CD4-positive, alpha-beta T cell treated with Interleukin-10 for 1 hour (primary cell): Measurements from ENCODE around the gene PRSS38.

ENCODE experiments used
- DNase-seq: peaks from one replicate; pipeline ENCODE4 v3.0.0-alpha.2; 2020

Gene PRSS38

GRCh38 chr1:227886993-227887696 lies 71.7 kb downstream of the PRSS38 start:
- DNase-seq, result peak; percentile 52

DNA sequence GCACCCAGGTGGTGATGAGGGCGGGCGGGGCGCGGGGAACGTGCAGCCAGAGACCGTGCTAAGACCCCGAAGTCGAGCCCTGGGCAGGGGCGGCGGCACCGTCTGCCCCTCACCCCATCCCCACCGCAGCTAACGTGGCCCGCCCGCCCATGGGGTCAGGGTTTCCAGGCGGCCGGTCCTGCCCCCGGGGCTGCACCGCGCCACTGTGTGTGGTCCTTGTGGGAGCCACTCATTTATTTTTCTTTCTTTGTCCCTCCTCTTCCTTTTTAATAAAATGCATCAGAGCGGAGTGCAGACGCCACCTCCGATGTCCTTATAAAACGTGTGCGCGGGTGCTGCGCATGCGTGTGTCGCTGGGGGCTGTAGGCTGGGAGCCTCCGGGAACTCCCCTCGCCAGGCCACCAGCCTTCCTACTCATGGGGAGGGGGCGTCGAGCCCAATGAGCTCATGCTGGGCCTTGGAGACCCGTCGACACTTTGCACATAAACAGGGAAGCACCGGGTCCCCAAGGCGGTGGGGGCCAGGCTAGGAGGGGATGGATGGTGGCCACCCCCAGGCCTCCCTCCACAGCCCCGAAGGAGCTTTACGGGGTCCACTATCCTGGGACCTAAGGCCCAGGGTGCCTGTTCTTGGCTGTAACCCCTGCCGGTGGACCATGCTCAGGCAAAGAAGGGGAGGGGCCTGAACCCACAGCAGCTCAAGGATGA lies 72.4 kb downstream of the PRSS38 start:
- peak; percentile 58 for DNase-seq

DNA sequence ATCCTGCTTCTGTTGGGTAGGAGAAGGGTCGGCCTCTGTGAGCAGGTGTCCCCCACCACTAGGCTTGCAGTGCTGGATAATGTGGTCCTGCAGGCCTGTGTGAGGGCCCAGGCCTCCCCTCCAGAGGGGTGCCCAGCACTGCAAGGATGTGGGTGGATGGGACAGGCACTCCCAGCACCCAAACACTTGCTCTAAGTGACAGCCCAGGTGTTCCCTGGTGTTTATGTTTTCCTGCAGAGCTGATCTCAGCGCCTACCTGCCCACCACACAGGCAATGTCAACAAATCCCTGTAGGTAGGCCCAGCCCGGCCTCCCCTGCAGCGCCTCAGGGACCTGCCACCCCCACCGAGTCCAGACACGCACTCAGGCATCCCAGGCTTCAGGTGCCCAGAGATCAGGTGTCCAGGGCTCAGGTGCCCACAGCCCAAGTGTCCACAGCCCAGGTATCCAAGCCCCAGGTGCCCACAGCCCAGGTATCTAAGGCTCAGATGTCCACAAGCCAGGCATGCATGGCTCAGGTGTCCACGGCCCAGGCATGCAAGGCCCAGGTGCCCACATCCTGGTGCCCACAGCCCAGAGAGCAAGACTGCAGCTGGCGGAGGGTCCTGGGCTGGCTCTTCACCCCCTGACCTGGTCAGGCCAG lies 73.0 kb downstream of the PRSS38 start:
- no peak for DNase-seq

DNA sequence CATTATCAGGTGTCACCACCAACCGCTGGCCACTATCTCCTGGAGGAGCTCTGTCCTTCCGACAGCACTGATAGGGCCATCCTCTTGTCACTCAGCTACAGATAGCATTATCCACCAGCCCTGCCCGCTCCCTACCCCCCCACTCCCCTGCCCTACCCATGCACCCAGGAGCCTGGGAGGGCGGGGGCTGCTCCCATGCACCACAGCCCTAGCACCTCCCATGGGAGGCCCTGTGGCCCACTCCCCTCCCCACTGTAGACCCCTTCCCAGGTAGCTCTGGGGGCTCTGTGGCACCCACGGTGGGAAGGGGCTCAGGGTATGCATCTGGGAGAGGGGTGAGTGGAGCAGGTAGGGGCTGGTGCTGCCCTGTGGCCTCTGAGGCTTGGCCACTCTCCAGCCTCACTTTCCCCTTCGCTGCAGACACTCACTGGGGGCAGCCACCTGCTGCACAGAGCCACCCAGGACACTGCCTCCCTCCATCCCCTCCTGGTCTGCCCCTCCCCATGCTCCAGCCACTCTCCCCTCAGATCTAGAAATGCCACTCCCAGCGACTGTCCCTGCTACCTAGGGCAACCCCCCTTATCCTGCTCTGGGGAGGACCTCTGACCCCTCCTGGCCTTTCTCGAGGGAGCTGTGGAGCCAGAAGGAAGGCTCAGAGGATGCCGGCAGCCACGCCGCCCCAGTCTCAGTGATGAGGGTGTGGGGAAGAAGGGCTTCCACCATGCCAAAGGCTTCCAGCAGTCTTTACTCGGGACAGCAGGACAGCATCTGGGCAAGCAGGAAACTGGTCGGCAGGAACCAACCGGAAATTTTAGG lies 73.8 kb downstream of the PRSS38 start:
- DNase-seq, result no peak

DNA sequence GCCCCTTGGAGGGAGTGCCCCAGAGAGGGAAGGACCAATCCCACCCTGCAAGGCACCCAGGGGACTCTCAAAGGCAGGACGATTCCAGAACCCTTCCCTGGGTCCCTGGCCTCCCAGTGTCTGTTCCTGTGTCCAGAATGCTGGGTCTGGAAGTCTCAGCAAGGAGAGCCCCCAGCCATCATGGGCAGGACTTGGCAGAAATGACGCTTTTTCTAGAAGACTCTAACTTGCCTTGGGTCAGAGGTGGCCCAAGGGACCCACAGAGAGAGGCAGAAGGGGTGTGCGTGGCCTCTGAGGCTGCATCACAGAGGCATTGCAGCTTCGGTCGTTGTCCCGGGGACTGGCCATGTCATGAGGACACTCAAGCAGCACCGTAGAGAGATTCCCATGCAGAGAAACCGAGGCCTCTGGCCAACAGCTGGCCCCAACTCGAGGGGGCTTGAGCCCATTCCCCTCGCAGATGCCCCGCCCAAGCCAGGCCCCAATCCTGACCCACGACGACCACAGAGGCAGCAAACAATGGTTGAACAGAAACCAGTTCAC lies 74.5 kb downstream of the PRSS38 start:
- no peak for DNase-seq

DNA sequence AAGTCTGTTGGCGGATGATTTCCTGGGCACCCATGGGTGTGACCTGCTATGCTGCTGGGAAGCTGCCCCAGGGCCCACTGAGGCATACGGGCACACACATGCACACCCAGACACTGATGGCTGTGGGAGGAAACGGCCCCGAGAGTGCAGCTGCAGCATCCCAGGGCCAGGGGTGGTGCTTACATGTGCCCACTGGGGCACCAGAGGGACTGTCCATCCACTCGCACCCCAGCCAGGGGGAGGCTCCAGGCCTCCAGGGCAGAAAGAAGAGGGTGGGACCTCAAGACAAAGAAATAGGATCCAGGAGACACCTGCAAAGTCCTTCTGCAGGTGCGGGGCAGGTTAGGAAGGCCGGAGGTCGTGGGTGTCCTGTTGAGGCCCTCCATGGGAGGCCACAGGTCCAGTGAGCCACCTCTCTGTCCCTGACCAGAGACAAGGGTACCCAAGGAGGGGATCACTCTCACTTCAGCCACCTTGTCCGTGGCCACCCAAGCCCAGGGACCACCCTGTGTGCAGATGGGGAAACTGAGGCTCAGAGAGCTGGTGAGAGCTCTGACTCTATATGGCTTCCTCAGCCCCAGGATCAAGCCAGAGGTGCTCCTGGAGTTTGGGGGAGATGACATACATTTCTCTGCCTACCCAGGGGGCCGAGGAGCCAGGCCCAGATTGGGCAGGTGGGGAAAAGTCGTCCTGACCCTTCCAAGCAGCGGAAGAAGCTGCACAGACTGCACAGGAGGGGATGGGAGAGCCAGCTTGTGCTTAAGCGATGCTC lies 75.2 kb downstream of the PRSS38 start:
- no peak for DNase-seq

DNA sequence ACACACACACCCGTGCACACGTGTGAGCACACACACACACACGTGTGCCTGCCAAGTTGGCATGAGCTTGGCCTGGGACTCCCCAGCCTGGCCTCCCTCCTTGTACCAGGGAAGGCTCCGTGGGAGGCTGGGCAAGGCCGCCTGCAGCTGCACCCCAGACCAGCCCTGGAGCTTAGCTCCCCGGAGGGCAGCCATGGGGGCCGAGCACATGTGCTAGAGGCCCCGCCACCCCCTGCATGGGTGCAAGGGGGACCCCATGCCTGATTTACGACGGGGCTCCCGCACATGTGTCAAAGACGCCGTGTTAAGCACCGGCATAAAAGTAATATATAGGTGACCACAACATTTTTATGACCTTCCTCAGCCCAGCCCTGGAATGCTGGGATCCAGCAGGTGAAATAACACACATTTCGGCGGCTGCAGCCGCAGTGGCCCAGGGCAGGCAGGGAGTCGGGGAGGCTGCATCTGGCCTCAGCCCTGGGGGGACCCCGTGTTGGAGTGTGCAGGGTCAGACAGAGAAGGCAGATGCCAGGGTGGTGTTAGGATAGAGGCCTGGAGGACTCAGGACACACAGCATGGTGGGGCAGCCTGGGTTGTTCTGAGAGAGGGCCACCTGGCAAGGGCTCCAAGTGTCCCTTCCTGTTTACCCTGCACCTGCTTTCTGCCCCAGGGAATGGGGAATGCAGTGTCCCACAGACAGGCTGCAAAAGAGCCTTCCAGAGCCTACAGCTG lies 75.9 kb downstream of the PRSS38 start:
- DNase-seq, result no peak

DNA sequence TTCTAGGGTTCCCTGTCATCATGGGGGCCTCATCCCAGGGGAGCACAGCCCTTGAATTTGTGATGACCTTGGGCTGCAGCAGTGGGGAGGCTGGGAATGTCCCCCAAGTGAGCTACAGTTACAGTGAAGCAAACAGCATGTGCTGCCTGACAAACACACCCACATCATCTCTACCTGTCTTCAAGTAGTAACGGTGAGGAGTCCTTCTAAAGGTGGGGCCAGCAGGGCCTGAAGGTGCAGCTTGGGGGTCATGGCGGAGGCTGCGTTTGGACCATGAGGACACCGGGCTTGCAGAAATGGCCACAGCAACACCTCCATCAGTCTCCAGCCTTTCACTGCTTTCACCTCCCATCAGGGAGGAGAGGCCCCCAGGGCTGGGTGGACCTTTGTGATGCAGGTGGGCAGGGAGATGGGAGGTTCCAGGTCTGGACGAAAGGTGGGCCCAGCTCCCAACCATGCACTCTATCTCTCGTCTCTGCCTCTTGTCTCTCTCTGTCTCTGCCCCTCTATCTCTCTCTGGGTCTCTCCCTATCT lies 76.5 kb downstream of the PRSS38 start:
- DNase-seq, result no peak

GRCh38 chr1:227892489-227893299 lies 77.2 kb downstream of the PRSS38 start:
- no peak for DNase-seq

DNA sequence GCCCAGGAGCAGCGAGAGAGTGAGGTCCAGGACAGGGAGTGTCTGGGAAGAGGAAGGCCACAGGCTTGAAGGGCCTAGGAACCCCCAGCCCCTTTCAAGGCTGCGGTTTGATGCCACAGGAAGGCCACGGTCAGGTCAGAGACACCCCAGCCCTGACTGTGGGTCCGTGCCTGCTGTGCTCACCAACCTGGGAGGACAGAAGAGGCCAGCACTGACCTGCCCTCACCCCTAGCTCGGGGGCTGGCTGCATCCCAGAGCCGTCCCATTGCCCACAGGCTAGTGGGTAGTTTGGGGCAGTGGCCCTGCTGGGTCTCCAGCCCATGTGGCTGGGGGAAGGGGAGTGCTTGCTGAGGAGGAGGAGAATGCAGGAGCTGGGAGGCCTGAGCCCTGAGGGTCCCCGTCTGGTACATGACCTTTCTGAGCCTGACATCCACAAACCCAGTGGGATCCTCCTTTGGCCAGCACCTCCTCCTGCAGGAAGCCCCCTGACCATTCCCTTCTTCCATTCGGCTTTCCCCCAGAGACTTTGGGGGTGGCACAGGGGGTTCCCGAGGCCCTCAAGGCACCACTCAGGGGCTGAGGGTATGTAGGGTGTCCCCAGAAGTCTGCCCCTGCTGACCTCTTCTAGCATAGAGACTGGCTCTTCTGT lies 77.9 kb downstream of the PRSS38 start:
- DNase-seq, result no peak

DNA sequence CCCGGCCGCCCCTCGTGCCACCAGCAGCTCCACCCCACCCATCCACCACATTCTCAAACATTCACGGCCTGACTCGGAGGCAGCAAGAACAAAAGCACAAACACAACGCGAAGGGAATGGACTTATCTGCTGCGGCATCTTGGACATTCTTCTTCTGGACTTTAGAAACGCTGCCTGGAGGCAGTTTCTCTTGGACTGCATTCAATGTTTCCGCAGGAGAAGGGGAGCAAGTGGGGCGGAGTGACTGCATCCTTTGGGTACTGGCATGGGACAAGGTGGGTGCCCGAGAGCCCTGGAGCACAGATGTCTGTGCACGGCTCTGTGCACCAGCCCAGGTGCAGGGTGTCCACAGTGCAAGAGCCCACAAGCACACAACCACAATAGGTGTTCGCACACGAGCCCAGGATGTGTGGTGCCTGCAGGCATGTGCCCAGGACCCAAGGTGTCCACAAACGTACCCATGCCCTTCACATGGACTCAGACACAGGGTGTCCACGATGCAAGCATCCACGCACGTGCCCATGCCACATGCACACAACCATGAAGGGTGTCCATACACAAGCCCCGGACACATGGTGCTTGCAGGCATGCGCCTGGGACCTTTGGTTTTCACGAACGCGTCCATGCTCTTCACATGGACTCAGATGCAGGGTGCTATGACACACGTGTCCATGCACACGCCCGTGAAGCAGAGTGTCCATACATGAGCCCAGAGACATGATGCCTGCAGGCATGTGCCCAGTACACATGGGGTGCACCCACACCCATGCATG lies 78.7 kb downstream of the PRSS38 start:
- DNase-seq, result no peak

GRCh38 chr1:227894831-227895451 lies 79.5 kb downstream of the PRSS38 start:
- DNase-seq, result no peak
